ENCODE data around the gene LCE1F.

DNA sequence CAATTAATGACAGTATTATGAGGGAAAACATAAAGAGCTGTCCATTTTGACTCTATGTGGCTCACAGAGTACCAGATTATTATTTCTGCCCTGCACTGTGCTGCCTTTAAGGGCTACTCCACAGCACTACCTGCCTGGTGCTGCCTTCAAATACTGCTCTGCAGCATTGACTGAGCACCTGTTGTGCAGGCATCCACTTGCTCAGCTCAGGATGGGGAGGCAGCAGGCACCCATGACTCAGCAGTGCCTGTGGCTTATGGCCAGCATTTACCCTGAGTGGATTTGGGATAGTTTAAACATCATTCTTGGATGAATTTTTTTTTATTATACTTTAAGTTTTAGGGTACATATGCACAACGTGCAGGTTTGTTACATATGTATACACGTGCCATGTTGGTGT, 18.1 kb upstream of the LCE1F start:
- TF ChIP-seq, protein P1, sequence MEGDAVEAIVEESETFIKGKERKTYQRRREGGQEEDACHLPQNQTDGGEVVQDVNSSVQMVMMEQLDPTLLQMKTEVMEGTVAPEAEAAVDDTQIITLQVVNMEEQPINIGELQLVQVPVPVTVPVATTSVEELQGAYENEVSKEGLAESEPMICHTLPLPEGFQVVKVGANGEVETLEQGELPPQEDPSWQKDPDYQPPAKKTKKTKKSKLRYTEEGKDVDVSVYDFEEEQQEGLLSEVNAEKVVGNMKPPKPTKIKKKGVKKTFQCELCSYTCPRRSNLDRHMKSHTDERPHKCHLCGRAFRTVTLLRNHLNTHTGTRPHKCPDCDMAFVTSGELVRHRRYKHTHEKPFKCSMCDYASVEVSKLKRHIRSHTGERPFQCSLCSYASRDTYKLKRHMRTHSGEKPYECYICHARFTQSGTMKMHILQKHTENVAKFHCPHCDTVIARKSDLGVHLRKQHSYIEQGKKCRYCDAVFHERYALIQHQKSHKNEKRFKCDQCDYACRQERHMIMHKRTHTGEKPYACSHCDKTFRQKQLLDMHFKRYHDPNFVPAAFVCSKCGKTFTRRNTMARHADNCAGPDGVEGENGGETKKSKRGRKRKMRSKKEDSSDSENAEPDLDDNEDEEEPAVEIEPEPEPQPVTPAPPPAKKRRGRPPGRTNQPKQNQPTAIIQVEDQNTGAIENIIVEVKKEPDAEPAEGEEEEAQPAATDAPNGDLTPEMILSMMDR (IDR thresholded peaks at IDR 0.05; ENCODE audit: insufficient read depth, low read length): no peak
- TF ChIP-seq POLR2AphosphoS5 (IDR thresholded peaks at IDR 0.05; ENCODE audit: low read depth) (no peak), GABPA (IDR thresholded peaks at IDR 0.05; ENCODE audit: low read depth) (no peak), SPI1 (IDR thresholded peaks at IDR 0.05; ENCODE audit: borderline replicate concordance, low read depth) (no peak)
- TF ChIP-seq, protein P2, sequence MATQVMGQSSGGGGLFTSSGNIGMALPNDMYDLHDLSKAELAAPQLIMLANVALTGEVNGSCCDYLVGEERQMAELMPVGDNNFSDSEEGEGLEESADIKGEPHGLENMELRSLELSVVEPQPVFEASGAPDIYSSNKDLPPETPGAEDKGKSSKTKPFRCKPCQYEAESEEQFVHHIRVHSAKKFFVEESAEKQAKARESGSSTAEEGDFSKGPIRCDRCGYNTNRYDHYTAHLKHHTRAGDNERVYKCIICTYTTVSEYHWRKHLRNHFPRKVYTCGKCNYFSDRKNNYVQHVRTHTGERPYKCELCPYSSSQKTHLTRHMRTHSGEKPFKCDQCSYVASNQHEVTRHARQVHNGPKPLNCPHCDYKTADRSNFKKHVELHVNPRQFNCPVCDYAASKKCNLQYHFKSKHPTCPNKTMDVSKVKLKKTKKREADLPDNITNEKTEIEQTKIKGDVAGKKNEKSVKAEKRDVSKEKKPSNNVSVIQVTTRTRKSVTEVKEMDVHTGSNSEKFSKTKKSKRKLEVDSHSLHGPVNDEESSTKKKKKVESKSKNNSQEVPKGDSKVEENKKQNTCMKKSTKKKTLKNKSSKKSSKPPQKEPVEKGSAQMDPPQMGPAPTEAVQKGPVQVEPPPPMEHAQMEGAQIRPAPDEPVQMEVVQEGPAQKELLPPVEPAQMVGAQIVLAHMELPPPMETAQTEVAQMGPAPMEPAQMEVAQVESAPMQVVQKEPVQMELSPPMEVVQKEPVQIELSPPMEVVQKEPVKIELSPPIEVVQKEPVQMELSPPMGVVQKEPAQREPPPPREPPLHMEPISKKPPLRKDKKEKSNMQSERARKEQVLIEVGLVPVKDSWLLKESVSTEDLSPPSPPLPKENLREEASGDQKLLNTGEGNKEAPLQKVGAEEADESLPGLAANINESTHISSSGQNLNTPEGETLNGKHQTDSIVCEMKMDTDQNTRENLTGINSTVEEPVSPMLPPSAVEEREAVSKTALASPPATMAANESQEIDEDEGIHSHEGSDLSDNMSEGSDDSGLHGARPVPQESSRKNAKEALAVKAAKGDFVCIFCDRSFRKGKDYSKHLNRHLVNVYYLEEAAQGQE (IDR thresholded peaks at IDR 0.05; ENCODE audit: insufficient replicate concordance, low read depth): no peak
